Measurements from ENCODE around the gene SMIM30. TPM values are rescaled to one million over a fixed set of nuclear protein-coding genes. Genes with fewer than 3 reads are reported as not detected.
"Not testable (repeated sequence)": the region's sequence is repeated elsewhere in the genome, so short reads cannot be mapped to it uniquely, and the experiment has no call there.

SMIM30 gene
- total RNA-seq: 10 to 100 TPM; 23.1 to 24.8 TPM

DNA sequence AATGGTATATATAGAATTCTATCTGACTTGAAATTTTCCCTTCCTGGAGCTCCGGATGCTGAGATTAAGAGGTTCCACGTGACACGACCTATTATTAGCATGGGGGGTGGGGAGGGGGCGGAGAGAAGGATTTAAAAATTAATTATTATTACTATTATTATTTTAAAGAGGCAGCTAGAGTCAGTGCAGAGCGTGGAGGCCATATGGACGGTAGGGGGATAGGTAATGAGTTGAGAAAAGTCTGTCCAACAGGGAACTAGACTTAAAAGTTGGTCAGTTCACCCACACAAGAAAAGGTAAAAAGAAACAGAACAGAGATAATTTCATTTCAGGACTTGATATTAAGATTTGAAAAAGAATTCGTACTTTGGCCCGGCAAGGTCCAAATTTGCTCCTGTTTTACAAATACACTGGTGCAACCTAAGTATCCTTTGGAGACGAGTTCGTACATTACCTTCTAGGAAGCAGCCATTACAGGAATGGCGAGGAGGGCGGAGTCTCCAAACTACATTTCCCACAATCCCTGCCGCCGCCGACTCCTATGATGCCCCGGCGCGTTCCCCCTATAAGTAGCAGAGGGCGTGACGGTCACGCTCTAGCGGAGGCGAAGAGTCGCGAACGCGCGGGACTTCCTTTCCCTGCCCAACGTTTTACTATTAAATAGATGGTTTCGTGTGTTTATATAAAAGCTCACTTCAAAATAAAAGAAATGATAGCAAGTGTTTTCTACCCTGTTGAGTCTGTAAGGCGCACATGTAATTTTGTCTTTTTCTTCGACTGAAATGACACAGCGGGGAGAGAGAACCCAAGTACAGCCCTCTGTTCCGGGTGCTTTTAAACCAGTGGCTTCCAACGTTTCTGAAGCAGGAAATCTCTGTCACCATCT lies at the start of gene SMIM30:
Gene SMIM30 (minus strand): TSS at position 481 of the 886 bp plus-strand sequence. CDS start 976 bp downstream, outside the sequence.
- POLR2A ChIA-PET: no interaction called here
- H3K4me3 Mint-ChIP-seq: peak within 1 kb of the TSS; percentile 85
- peaks cover 40% of the 10 kb centered on the region for H3K4me1 Mint-ChIP-seq
- no peaks in the 10 kb centered on the region for H3K9me3 Mint-ChIP-seq
- peaks cover 14% of the 10 kb centered on the region for H3K36me3 Mint-ChIP-seq (ENCODE audit: low read depth)
- DNase-seq: peak; percentile 89
- peak within 1 kb of the TSS; percentile 71 for H3K27ac Mint-ChIP-seq
- no peaks in the 10 kb centered on the region for H3K27me3 Mint-ChIP-seq
- CTCF ChIA-PET: interaction anchor here (0.7 kb wide), 1 partner anchor 569 kb away, joined by 3 read pairs; no protein-coding TSS in a partner anchor

- H3K4me1 Mint-ChIP-seq; POLR2A ChIA-PET; H3K9me3 Mint-ChIP-seq; H3K27me3 Mint-ChIP-seq; H3K27ac Mint-ChIP-seq; H3K4me3 Mint-ChIP-seq; DNase-seq; H3K36me3 Mint-ChIP-seq (ENCODE audit: low read depth); CTCF ChIA-PET: not testable (repeated sequence)
These were observed 47.8 kb upstream of the SMIM30 start for GRCh38 chr7:113166176-113166575.

DNA sequence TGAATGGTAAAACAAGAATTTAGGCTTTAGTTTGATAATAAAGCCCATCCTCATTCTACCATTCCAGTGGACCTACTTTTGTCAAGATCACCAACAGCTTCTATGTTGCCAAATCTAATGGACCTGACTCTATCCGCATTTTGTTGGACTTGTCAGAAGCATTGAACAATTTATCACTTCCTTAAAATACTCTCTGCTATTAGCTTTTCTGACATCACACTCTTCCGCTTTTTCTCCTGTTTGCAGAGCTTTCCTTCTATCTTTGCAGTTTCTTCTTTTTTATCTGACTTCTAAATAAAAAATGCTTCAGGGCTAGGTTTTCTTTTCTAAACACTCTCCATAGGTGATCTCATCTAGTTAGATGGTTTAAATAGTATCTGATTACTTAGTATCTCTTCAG lies 42.7 kb upstream of the SMIM30 start:
- H3K4me3 Mint-ChIP-seq: no peak overlapping the region
- ChIA-PET CTCF (no interaction called here), POLR2A (no interaction called here)
- no peaks in the 10 kb centered on the region for H3K9me3 Mint-ChIP-seq
- H3K27ac Mint-ChIP-seq: no peak overlapping the region
- H3K27me3 Mint-ChIP-seq: no peaks in the 10 kb centered on the region
- no peaks in the 10 kb centered on the region for H3K36me3 Mint-ChIP-seq (ENCODE audit: low read depth)
- DNase-seq: no peak
- no peaks in the 10 kb centered on the region for H3K4me1 Mint-ChIP-seq

DNA sequence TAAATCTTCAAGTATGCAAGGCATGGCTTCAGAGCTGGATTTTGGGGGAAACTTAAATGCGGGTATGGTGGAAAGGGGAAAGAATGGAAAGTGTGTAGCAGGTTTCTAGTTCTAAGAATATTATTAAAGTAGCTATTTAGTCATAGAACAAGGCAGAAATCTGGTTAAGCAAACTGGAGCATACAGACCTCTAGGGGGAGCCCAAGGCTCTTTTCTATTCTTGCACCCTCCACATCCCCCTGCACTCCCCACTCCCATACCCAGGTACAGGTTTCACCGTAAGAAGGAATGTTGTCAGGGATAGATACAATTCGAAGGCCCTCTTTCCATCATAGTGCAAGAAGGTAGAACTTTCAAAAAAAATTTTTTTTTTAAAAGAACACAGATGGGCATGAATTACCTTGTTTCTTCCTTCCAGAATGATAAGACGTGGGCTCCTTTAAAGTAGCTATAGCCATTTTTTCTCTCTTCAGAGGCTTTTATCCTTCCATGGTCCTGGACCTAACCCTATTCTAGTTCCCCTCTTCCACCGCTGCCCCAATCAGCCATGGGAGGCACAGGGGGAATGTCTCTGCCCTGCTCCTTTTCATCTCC lies 41.5 kb upstream of the SMIM30 start:
- Mint-ChIP-seq H3K36me3 (ENCODE audit: low read depth) (no peaks in the 10 kb centered on the region), H3K27me3 (no peaks in the 10 kb centered on the region), H3K27ac (no peak overlapping the region), H3K4me3 (no peak overlapping the region), H3K9me3 (no peaks in the 10 kb centered on the region), H3K4me1 (no peaks in the 10 kb centered on the region)
- POLR2A ChIA-PET: no interaction called here
- no peak for DNase-seq
- CTCF ChIA-PET: interaction anchor here (0.8 to 1.8 kb wide), 7 partner anchors 13 to 261 kb away, joined by 3 to 13 read pairs (median 3); partner anchors contain the start of gene GPR85

DNA sequence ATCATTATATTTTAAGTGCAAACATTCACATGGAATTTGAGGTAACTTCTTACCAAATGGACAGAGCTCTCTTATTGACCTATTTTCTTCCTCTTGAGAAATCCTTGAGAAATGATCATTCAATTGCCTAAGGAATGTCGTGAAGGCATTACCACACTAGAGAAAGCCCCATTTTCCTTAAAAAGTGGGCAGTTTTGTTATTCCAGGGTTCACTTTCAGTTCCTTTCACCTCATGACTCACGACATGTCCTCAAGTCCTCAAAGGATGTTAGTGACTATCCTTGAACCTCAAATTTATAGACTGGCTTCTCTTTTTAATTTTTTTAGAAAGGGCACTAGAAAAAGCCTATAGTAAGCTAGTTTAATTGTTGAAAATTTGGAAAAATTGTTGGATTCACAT lies 40.4 kb upstream of the SMIM30 start:
- ChIA-PET CTCF (interaction anchor here (0.6 to 1.8 kb wide), 6 partner anchors 9 to 549 kb away, joined by 3 to 13 read pairs (median 3); partner anchors contain the start of gene GPR85), POLR2A (no interaction called here)
- Mint-ChIP-seq H3K4me3 (no peak overlapping the region), H3K27me3 (peaks cover under 1% of the 10 kb centered on the region), H3K4me1 (no peaks in the 10 kb centered on the region), H3K36me3 (ENCODE audit: low read depth) (no peaks in the 10 kb centered on the region), H3K9me3 (no peaks in the 10 kb centered on the region), H3K27ac (no peak overlapping the region)
- DNase-seq: no peak

GRCh38 chr7:113154117-113154516 lies 35.8 kb upstream of the SMIM30 start:
- no peak overlapping the region for H3K27ac Mint-ChIP-seq
- CTCF ChIA-PET: no interaction called here
- no peak for DNase-seq
- H3K4me1 Mint-ChIP-seq: no peaks in the 10 kb centered on the region
- POLR2A ChIA-PET: no interaction called here
- no peaks in the 10 kb centered on the region for H3K9me3 Mint-ChIP-seq
- H3K4me3 Mint-ChIP-seq: no peak overlapping the region
- no peaks in the 10 kb centered on the region for H3K36me3 Mint-ChIP-seq (ENCODE audit: low read depth)
- H3K27me3 Mint-ChIP-seq: peaks cover 1% of the 10 kb centered on the region

DNA sequence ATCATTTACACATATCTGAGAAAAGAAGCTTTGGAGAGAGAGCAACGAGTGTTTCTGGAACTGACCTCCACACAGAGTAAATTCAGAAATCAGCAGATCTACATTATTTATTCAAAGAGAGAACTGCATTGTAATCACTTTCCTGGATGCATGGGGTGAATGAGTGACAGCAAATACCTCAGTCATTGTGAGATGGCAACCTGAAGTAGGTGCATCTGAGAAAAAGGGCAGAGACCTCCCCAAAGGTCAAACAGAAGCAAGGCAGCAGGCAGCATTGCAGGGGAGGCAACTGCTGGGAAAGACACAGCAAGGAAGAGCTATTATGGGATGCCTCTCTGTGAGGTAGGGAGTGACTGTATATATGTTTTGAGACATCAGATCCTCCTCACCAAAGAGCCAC lies 26.5 kb upstream of the SMIM30 start:
- no peaks in the 10 kb centered on the region for H3K4me1 Mint-ChIP-seq
- H3K9me3 Mint-ChIP-seq: no peaks in the 10 kb centered on the region
- H3K27ac Mint-ChIP-seq: no peak overlapping the region
- H3K27me3 Mint-ChIP-seq: peaks cover 7% of the 10 kb centered on the region
- CTCF ChIA-PET: no interaction called here
- POLR2A ChIA-PET: no interaction called here
- H3K4me3 Mint-ChIP-seq: no peak overlapping the region
- DNase-seq: no peak
- H3K36me3 Mint-ChIP-seq (ENCODE audit: low read depth): no peaks in the 10 kb centered on the region

DNA sequence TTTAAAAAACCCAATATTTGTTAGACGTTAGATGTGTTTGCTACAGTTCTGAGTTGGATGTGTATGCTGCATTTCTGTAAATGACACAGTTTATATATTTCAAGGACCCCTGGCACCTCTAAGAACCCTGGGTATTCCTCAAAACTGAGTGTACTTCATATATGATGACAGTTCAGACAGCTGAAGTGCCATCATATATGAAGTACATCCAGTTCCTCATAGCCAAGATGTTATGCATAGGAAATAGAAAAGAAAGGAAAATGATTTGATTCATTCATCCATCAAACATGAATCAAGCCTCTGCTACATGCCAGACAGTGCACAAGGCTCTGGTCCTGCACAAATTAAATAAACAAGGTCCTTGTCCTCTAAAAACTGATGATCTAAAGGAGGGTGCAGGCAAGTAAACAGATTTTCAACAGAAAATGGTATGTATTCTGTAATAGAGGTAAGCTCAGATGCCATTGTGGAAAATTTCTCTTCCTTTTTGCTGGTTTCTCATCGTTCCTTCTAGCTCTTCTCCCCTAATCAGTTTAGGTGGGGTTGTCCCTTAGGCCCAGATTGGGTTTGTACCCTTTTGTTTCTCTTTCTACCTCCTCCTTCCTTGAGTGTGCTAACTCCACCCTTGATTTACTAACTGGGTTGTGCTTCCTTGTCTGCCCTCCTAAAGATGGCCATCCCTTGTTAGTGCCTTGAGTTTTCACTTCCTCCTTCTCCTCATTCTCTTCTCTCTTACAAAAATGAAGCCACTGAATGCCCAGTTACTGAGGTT lies 25.3 kb upstream of the SMIM30 start:
- H3K36me3 Mint-ChIP-seq (ENCODE audit: low read depth): no peaks in the 10 kb centered on the region
- ChIA-PET CTCF (no interaction called here), POLR2A (no interaction called here)
- no peaks in the 10 kb centered on the region for H3K4me1 Mint-ChIP-seq
- no peaks in the 10 kb centered on the region for H3K9me3 Mint-ChIP-seq
- H3K27ac Mint-ChIP-seq: no peak overlapping the region
- H3K4me3 Mint-ChIP-seq: no peak overlapping the region
- no peak for DNase-seq
- peaks cover 7% of the 10 kb centered on the region for H3K27me3 Mint-ChIP-seq

DNA sequence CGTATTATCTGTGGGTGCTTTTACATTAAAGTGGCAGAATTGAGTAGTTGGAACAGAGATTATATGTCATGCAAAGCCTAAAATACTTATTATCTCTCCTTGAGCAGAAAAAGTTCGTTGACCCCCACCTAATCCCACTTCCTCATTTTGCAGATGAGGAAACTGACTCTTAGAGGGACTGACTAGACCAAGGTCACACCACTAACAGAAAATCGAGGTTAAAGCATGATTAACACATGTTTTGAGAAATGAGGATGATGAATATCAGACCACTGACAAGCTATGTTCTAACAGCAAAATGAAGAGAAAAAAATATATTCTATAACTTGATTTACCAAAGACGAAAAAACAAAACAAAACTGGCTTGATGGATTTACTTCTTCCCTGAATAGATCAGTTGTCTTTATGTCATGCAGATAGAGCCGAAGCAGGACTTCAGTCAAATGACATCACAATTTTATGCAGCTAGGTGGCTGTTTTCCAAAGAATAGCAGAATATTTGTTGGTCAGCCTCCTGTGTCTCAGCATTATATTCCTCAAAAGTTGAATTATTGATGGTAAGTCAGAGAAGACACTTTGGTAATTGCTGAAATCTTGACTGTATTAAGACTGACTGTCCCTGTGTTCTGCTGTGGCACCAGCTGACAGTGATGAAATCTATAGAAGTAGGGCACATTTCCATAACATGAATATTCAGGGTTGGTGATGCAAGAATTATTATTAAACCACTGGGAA lies 24.2 kb upstream of the SMIM30 start:
- Mint-ChIP-seq H3K27me3 (peaks cover 4% of the 10 kb centered on the region), H3K36me3 (ENCODE audit: low read depth) (no peaks in the 10 kb centered on the region)
- CTCF ChIA-PET: no interaction called here

DNA sequence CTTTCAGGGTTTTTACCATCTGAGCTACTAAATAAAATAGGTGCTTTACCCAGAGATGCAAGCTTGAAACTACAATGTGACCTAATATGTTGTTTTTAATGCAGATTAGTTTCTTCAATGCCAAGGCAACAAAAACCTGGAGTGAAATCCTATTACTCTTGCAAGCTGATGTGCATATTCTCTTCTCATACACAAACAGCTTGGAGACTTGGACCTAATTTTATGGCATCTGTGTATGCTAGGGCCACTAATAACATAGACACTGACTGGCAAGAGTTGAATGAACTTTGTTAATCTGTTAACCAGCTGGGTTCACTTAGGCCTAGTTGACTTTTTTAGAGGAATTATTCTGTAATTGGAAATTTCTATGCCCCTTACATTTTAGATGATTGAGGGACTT lies 23.4 kb upstream of the SMIM30 start:
- DNase-seq: no peak
- Mint-ChIP-seq H3K27ac (no peak overlapping the region), H3K4me1 (no peaks in the 10 kb centered on the region), H3K9me3 (no peaks in the 10 kb centered on the region), H3K27me3 (peaks cover 4% of the 10 kb centered on the region), H3K4me3 (no peak overlapping the region), H3K36me3 (ENCODE audit: low read depth) (no peaks in the 10 kb centered on the region)
- ChIA-PET POLR2A (no interaction called here), CTCF (no interaction called here)

More for the DNA sequence above, 24.2 kb upstream of the SMIM30 start:
- H3K4me1 Mint-ChIP-seq: no peaks in the 10 kb centered on the region
- no peak overlapping the region for H3K27ac Mint-ChIP-seq
- POLR2A ChIA-PET: no interaction called here
- no peak overlapping the region for H3K4me3 Mint-ChIP-seq
- DNase-seq: no peak
- H3K9me3 Mint-ChIP-seq: no peaks in the 10 kb centered on the region

DNA sequence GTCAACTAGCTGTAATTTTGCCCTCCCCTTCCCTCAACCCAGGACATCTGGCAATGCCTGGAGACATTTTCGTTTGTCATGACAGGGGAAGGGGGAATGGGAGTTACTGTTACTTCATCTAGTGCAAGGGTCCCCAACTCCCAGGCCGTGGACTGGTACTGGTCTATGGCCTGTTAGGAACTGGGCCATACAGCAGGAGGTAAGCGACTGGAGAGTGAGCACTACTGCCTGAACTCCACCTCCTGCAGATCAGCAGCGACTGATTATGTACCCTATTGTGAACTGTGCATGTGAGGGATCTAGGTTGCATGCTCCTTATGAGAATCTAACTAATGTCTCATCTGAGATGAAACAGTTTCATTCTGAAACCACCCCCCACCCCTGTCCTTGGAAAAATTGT lies 22.6 kb upstream of the SMIM30 start:
- Mint-ChIP-seq H3K9me3 (no peaks in the 10 kb centered on the region), H3K36me3 (ENCODE audit: low read depth) (no peaks in the 10 kb centered on the region), H3K4me1 (no peaks in the 10 kb centered on the region), H3K27ac (no peak overlapping the region), H3K27me3 (peaks cover 4% of the 10 kb centered on the region), H3K4me3 (no peak overlapping the region)
- CTCF ChIA-PET: no interaction called here
- POLR2A ChIA-PET: no interaction called here
- DNase-seq: no peak

DNA sequence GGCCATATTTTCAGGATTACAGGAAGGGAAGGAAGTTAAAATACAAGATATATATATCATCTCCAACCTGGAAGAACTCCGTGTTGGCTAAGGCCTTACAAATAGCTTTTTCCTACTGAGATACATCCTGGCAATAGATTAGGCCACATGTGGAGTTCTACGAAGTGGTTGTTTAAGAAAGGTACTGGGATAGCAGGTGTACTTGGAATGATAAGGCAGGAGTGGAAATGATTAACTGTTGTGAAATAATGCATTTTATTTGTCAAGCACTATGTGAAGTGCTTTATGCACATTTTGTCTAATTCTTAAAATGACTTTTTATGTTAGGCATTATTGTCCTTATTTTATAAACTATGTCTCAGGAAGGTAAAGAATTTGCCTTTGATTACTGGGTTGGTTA lies 18.9 kb upstream of the SMIM30 start:
- Mint-ChIP-seq H3K4me1 (no peaks in the 10 kb centered on the region), H3K27me3 (no peaks in the 10 kb centered on the region), H3K36me3 (ENCODE audit: low read depth) (no peaks in the 10 kb centered on the region), H3K27ac (no peak overlapping the region), H3K9me3 (no peaks in the 10 kb centered on the region), H3K4me3 (no peak overlapping the region)
- DNase-seq: no peak
- ChIA-PET CTCF (no interaction called here), POLR2A (no interaction called here)

DNA sequence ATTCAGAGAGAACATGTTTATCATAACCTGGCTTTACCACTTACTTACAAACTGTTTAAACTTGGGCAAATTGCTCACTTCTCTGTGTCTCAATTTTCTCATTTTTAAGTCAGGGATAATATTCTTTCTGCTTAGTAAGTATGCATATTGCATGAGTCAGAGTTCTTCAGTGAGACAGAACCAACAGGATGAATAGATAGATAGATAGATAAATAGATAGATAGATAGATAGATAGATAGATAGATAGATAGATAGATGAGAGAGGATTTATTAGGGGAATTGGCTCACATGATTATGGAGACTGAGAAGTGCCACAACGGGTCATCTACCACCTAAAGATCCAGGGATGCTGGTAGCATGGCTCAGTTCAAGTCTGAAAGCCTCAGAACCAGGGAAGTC lies 15.7 kb upstream of the SMIM30 start:
- ChIA-PET CTCF (no interaction called here), POLR2A (no interaction called here)
- Mint-ChIP-seq H3K4me3 (no peak overlapping the region), H3K27me3 (no peaks in the 10 kb centered on the region), H3K27ac (no peak overlapping the region), H3K4me1 (no peaks in the 10 kb centered on the region), H3K36me3 (ENCODE audit: low read depth) (no peaks in the 10 kb centered on the region), H3K9me3 (no peaks in the 10 kb centered on the region)
- DNase-seq: no peak

Data from activated CD4-positive, alpha-beta memory T cell treated with anti-CD3 and anti-CD28 coated beads, Interleukin-2, amount 10 ng/mL, durations not matched to agents 7 days and 5 days (primary cell).